ENCODE results near the gene USP13. TPM values are rescaled to one million over a fixed set of nuclear protein-coding genes. Genes with fewer than 3 reads are reported as not detected.

Gene USP13
- total RNA-seq, 2 donors from 2014 or later: 4.3 to 6.6 TPM

DNA sequence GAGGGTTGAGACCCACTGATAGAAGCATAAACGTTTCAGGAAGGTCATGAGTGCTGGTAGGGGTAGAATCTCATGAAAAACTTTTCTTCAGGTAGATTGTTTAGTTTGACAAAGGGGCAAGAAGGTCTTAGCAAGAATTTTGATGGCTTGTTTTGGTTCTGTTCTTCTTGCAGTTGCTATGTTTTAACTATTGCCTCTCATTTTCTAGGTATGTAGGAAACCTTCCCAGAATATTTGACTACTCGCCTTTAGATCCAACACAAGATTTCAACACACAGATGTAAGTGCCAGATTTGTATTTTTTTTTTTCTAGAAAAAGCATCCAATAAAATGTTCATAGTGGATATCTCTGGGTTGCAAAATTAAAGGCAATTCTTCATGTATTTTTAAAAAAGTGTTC is 77.1 kb downstream of the USP13 start:
- H3K27me3 ChIP-seq: no peaks in the 10 kb centered on the region
- intact Hi-C loops (cut with DNase I): no loop called here
- no peaks in the 10 kb centered on the region for H3K36me3 ChIP-seq
- H3K9me3 ChIP-seq: no peaks in the 10 kb centered on the region
- H3K27ac ChIP-seq: no peak overlapping the region
- no peaks in the 10 kb centered on the region for H3K4me1 ChIP-seq
- H3K9ac ChIP-seq (ENCODE audit: low read depth in 2 of 2, low read length in 2 of 2): no peak overlapping the region
- no peak overlapping the region for H3K4me3 ChIP-seq
- no peak for DNase-seq
- TF ChIP-seq, protein P1, sequence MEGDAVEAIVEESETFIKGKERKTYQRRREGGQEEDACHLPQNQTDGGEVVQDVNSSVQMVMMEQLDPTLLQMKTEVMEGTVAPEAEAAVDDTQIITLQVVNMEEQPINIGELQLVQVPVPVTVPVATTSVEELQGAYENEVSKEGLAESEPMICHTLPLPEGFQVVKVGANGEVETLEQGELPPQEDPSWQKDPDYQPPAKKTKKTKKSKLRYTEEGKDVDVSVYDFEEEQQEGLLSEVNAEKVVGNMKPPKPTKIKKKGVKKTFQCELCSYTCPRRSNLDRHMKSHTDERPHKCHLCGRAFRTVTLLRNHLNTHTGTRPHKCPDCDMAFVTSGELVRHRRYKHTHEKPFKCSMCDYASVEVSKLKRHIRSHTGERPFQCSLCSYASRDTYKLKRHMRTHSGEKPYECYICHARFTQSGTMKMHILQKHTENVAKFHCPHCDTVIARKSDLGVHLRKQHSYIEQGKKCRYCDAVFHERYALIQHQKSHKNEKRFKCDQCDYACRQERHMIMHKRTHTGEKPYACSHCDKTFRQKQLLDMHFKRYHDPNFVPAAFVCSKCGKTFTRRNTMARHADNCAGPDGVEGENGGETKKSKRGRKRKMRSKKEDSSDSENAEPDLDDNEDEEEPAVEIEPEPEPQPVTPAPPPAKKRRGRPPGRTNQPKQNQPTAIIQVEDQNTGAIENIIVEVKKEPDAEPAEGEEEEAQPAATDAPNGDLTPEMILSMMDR (IDR thresholded peaks at IDR 0.05): no peak

DNA sequence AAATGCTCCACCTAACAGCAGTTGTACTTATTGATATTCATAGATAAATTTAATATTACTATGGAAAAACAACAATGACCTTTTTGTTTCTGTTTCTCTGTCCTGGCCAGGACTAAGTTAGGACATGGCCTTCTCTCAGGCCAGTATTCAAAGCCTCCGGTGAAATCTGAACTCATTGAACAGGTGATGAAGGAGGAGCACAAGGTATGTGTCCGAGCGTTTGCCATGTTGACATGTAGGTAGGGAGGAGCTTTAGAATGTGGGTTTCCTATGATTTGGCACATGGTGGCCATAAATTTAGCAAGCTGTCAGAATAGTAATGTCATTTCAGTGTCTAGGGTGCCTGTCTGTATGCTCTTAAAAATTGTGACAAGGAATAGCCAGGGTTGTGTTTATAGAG is 77.7 kb downstream of the USP13 start:
- no peak for DNase-seq
- H3K27me3 ChIP-seq: no peaks in the 10 kb centered on the region
- no peak overlapping the region for H3K4me3 ChIP-seq
- no peaks in the 10 kb centered on the region for H3K9me3 ChIP-seq
- H3K36me3 ChIP-seq: no peaks in the 10 kb centered on the region
- intact Hi-C loops (cut with DNase I): no loop called here
- TF ChIP-seq, protein P1 (IDR thresholded peaks at IDR 0.05): no peak
- no peak overlapping the region for H3K27ac ChIP-seq
- H3K9ac ChIP-seq (ENCODE audit: low read depth in 2 of 2, low read length in 2 of 2): no peak overlapping the region
- H3K4me1 ChIP-seq: no peaks in the 10 kb centered on the region

DNA sequence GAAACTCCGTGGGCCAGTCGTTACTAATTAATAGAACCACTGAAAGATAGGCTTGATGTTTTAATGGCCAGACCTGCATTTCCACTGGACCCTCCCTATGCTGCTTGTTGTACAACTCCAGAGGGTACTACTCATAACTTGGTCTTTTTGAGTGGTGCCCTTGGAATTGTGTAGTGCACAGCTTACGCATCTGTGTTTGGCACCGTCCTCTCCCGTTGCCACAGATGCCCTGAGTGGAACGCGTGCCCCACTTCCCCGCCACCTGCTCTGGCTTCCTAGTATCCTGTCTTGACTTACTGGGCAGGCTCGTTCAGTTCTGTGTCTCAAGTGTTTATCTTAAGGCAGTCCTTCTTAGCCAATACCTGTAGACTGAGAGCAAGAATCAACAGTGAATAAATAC is 78.7 kb downstream of the USP13 start:
- Histone ChIP-seq H3K4me1 (no peaks in the 10 kb centered on the region), H3K9me3 (no peaks in the 10 kb centered on the region), H3K36me3 (no peaks in the 10 kb centered on the region), H3K9ac (ENCODE audit: low read depth in 2 of 2, low read length in 2 of 2) (no peak overlapping the region), H3K27ac (no peak overlapping the region), H3K27me3 (no peaks in the 10 kb centered on the region), H3K4me3 (no peak overlapping the region)
- TF ChIP-seq, protein P1 (IDR thresholded peaks at IDR 0.05): no peak
- no peak for DNase-seq
- intact Hi-C loops (cut with DNase I): no loop called here

DNA sequence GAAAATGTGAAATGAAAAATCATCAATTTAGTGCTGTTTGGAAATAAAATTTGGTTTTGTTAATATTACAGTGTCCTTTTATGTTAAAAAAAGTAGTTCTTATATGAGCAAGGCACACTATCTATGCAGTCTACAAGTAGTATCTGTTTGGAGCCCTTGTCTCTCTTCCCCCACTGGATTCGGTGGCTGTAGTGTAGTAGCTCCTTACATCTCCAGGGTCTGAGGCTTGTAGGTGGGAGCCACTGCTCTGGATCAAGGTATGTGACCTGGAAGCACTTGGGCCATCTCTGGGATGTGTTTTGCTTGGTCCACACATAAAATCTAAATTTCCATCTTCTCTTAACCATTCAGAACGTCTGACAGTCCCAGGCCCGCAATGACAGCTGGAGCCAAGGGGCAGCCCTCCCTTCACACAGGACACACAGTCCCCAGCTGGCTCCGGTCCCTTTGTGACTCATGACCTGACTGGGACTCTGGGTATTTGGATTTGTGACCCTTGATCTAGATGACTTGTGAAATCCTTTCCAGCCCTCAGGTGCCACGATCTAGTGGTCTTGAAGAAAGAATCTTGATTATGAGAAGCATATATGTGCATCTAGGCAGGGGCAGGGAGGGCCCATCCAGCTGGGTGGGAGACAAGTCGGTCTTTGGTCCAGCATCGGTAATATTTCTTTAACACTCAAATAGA is 80.0 kb downstream of the USP13 start:
- Histone ChIP-seq H3K27ac (no peak overlapping the region), H3K9ac (ENCODE audit: low read depth in 2 of 2, low read length in 2 of 2) (no peak overlapping the region)
- no peak for DNase-seq

GRCh38 chr3:179733797-179734196 is 81.0 kb downstream of the USP13 start:
- Histone ChIP-seq H3K27ac (no peak overlapping the region), H3K36me3 (no peaks in the 10 kb centered on the region), H3K4me3 (no peak overlapping the region), H3K9ac (ENCODE audit: low read depth in 2 of 2, low read length in 2 of 2) (no peak overlapping the region), H3K27me3 (no peaks in the 10 kb centered on the region), H3K9me3 (no peaks in the 10 kb centered on the region), H3K4me1 (no peaks in the 10 kb centered on the region)
- DNase-seq: no peak
- TF ChIP-seq, protein P1 (IDR thresholded peaks at IDR 0.05): no peak
- intact Hi-C loops (cut with DNase I): no loop called here

More for the DNA sequence above, 80.0 kb downstream of the USP13 start:
- Histone ChIP-seq H3K4me1 (no peaks in the 10 kb centered on the region), H3K27me3 (no peaks in the 10 kb centered on the region), H3K36me3 (no peaks in the 10 kb centered on the region), H3K4me3 (no peak overlapping the region), H3K9me3 (no peaks in the 10 kb centered on the region)
- intact Hi-C loops (cut with DNase I): no loop called here
- TF ChIP-seq, protein P1 (IDR thresholded peaks at IDR 0.05): no peak

Measured in colonic mucosa (tissue), 4 donors.